Activated naive CD4-positive, alpha-beta T cell treated with anti-CD3 and anti-CD28 coated beads, Interleukin-2, amount 50 U/mL, for 16 hours (primary cell): Measurements from ENCODE around the gene PRR16.

Experiments
- DNase-seq: peaks from one replicate; pipeline ENCODE4 v3.0.0-alpha.2; 2020

PRR16 gene

GRCh38 chr5:120591911-120592310 lies 127.8 kb downstream of the PRR16 start:
- DNase-seq: no peak

- DNase-seq: no peak
Observed at GRCh38 chr5:120599576-120599975, 135.5 kb downstream of the PRR16 start.

- no peak for DNase-seq
Observed at GRCh38 chr5:120600639-120601038, 136.5 kb downstream of the PRR16 start.

- no peak for DNase-seq
Observed at GRCh38 chr5:120602033-120602432, 137.9 kb downstream of the PRR16 start.

GRCh38 chr5:120604884-120605283 lies 140.8 kb downstream of the PRR16 start:
- DNase-seq: no peak

GRCh38 chr5:120605325-120606079 lies 141.4 kb downstream of the PRR16 start:
- DNase-seq: no peak

- no peak for DNase-seq
Observed at GRCh38 chr5:120609570-120609969, 145.5 kb downstream of the PRR16 start.

- DNase-seq: no peak
Observed at GRCh38 chr5:120610145-120610544, 146.0 kb downstream of the PRR16 start.

- no peak for DNase-seq
Observed at GRCh38 chr5:120613729-120614128, 149.6 kb downstream of the PRR16 start.

- DNase-seq: no peak
Observed at GRCh38 chr5:120614531-120615180, 150.6 kb downstream of the PRR16 start.

GRCh38 chr5:120615967-120616645 lies 152.0 kb downstream of the PRR16 start:
- DNase-seq: no peak

- no peak for DNase-seq
Observed at GRCh38 chr5:120621339-120621738, 157.2 kb downstream of the PRR16 start.

- no peak for DNase-seq
Observed at GRCh38 chr5:120624021-120624563, 160.0 kb downstream of the PRR16 start.

GRCh38 chr5:120628156-120628555 lies 164.1 kb downstream of the PRR16 start:
- no peak for DNase-seq

GRCh38 chr5:120630550-120630949 lies 166.4 kb downstream of the PRR16 start:
- no peak for DNase-seq

- no peak for DNase-seq
Observed at GRCh38 chr5:120631611-120632010, 167.5 kb downstream of the PRR16 start.

GRCh38 chr5:120632430-120632829 lies 168.3 kb downstream of the PRR16 start:
- DNase-seq: no peak

- no peak for DNase-seq
Observed at GRCh38 chr5:120638449-120638848, 174.3 kb downstream of the PRR16 start.

- no peak for DNase-seq
Observed at GRCh38 chr5:120640778-120641177, 176.7 kb downstream of the PRR16 start.

GRCh38 chr5:120644516-120644915 lies 180.4 kb downstream of the PRR16 start:
- DNase-seq: no peak

- DNase-seq: no peak
Observed at GRCh38 chr5:120655828-120656435, 191.8 kb downstream of the PRR16 start.

GRCh38 chr5:120657104-120657503 lies 193.0 kb downstream of the PRR16 start:
- no peak for DNase-seq

- no peak for DNase-seq
Observed at GRCh38 chr5:120677481-120677880, 213.4 kb downstream of the PRR16 start.
